T-helper 1 cell (primary cell): Measurements from ENCODE around the gene GLIS1.

ENCODE experiments used
- DNase-seq, 5 donors: peaks; one replicate each; pipeline ENCODE4 v3.0.0-alpha.2; 2012 to 2020

The GLIS1 gene

DNA sequence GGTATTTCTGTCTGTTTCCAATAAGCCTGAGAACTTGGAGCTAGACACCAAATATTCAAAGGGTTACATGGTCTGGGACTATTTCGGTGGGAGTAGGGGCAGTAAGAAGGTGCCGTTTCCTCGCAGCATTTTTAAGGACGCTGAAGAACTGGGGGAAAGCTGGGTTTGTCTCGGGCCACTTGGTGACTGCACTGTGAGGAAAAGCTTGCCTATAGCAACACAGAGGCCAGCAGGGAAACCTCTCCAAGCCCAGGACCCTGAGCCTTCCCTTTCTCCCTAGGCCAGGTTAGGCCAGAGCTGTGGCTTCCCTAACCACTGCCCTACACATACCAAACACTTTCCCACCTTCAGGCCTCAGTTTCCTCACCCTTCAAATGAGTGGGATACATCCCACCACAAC, 3.3 kb downstream of the GLIS1 start:
- DNase-seq: no peak

DNA sequence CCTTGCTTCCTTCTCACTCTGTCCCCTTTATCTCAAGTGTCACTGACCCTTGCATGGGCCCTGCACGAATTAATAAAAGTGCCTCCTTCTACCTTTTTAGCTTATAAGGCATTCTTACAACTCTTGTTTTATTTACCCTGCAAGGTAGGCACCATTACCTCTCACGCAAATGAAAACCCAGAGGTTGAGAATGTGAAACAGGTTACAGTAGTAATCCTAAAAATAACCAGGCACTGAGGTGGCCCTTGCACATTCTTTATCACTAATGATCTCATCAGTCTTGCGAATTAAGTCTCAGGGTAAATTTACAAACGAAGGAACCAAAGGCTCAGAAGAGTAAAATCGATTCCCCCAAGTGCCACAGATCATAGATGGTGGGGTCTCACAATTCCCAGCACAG, 3.7 kb downstream of the GLIS1 start:
- no peak for DNase-seq

DNA sequence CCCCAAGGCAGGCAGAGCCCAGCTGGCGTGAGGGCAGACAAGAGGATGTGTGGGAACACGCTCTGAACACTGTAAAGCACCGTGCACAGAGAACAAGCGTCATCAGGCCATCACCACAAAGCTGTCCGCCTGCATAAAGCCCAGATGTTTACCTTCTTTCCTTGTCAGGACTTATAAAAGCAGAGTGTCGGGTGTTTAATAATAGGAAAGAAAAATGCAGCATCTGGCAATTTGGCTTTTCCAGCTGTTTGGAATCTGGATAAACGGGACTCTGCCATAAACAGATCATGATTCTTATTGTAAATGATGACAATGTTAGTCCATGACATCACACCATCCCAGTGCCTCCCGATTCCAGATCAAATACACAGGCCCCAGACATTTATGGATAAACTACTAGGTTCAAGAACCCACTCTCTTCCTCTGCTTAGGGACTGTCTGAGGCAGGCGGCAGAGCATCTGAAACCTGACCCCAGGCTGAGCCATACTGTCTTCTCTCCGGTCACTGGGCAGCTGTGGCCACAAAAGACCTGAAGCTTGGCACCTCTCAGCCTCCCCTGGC, 4.2 kb downstream of the GLIS1 start:
- DNase-seq: no peak

DNA sequence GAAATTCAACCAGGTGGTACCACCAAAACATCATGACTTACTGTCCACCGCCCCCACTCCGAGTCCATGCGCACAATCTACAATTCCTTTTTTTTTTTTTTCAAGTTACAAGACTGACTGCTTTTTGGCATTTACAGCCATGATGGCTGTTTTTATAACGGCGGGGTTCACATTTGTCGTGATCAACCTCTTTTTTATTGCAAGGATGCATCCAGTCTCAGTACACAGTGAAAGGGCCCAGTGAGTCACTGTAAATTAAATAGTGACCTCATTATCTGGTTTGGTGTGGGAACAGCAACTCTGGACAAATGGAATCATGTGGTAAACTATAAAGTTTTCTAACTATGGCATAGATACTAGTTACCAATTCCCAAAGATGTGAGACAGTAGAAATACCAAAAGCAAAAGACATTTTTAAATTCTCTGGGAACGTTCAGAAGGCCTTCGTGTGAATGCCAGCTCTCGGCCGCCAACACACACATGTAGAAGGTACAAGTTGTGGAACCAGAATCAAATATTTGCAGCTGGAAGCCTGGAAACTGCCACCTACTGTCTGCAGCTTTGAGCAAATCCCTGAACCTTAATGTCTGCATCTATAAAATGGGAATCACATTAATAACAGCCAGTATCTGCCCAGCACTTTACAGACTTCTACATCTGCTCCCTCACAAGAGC, 4.9 kb downstream of the GLIS1 start:
- no peak for DNase-seq

DNA sequence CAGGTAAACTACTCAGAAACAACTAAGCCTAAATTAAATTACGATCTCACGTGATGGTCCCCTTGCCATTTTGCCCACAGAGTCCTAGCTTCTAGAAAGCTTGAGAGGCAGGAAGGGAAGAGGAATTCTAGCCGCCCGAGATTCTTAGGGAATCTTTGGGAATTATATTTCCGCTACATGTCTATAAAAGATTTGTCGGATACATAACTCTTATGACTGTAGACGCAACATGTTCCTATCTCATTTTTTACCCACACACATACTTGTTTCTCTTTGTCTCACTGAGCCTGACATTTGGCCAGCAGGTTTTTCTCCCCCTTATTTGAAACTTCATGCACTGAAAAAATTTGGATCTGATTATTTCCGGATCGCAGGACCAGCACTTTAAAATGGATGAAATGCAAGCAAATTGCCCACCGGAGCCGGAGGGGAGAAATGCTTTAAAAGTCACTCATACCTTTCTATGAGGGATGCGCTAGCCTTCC, 5.5 kb downstream of the GLIS1 start:
- DNase-seq: no peak

DNA sequence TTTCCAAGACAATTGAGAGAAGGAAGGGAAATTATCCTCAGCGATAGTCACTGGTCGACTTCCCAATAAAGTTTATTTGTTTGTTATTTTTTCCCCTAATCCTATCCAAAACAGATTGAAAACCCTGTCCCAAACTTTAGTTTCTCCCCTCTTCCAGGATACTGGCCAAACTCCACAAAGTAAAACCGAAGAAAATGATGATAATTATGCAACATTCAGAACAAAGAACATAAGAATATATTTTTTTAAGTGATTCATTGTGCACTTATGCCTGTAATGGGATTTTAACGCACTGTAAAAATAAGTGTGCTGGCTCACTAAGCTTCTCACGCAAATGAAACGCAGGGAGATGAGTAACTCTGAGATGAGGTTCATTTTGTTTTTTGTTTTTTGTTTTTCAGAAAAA, 6.0 kb downstream of the GLIS1 start:
- DNase-seq: no peak

DNA sequence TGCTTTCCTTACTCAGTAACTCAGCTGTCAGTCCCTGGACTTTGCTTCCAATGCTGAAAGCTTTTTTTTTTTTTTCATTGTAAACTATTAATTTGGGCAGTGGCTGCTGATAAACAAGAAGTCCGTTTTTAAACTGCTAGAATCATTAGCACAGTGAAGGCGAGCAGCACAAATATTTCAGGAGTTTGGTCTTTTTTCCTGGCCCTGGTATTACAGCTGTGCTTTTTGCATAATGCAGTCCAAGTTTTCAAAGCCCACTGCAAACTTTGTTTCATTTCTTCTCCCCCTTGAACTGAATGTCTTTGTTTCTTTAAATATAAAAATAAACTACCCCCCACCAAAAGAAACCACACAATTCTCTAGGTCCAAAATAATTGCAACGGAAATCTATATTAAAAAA, 6.6 kb downstream of the GLIS1 start:
- no peak for DNase-seq

DNA sequence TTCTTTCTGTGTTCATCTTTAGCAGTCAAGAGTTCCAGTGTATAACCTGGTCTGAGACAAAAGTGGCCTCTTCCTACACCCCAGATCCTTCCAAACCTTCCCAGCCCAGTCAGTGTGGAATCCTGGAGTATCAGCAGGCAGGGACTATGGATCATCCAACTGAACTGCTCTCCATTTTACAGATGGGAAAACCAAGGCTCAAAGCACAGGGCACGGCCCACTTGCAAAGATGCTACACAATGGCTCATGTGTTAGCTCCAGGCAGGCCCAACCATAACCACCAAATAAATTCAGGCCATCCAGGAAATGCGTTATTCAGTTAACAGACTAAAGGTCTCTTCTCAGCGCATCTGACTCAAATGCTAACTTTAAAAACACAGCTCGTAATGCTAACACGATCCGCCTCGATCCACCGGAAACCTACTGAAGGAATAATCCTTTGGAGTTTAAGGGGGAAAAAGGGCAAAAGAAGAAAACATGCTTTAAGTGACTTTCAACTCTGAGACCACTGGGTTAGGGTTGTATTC, 7.1 kb downstream of the GLIS1 start:
- no peak for DNase-seq

DNA sequence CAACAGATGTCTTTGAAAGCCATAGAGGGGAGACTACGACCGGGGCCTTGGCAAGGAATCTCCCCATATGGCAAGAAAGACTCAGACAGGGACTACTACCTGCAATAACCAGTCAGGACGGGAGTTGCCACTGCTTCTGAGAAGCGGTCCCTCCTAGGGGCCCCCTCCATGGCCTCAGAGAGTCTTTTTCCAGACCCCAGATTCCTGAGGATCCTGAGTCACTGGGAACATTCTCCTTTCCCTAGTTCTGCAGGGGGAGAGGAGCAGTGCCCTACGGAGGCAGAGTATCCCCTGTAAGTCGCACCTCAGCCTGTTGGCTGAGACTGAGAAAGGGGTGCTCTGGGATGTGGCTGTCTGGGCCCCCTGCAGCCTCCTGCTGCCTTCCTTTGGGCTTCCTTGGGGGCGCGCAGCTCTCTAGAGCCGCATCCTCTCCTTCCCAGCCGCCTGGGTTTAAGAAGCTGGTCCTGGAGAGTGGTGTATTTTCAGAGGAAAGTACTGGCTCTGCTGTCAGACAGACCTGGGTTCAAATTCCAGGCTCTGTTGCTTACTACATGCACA, 7.8 kb downstream of the GLIS1 start:
- no peak for DNase-seq

DNA sequence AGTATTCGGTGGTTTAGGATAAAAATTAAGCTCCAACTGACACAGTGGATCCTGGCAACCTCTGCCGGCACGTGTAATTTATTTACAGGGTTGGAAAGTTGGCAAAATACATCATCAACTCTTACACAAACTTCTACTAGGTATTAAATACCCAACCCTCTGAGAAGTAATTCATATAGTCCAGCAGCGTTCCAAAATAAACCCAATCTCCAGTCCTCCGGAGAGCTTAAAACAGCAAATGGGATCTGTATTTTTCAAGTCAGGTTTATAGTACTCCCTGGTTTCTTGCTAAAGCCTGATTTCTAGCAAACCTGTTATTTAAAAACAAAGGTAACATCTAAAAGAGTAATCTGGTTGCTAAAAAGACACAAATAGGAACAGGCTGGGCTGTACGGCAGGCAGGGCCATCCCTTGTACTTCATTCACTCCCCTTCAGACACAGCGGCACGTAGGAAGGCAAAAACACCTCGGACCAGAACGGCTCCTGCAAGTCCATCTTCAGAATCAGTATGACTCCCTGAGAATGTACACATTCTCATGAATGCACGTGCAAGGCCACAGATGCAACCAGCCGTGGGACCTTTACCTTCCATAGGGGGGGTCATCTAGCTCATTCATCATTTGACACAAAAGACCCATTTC, 8.6 kb downstream of the GLIS1 start:
- no peak for DNase-seq

DNA sequence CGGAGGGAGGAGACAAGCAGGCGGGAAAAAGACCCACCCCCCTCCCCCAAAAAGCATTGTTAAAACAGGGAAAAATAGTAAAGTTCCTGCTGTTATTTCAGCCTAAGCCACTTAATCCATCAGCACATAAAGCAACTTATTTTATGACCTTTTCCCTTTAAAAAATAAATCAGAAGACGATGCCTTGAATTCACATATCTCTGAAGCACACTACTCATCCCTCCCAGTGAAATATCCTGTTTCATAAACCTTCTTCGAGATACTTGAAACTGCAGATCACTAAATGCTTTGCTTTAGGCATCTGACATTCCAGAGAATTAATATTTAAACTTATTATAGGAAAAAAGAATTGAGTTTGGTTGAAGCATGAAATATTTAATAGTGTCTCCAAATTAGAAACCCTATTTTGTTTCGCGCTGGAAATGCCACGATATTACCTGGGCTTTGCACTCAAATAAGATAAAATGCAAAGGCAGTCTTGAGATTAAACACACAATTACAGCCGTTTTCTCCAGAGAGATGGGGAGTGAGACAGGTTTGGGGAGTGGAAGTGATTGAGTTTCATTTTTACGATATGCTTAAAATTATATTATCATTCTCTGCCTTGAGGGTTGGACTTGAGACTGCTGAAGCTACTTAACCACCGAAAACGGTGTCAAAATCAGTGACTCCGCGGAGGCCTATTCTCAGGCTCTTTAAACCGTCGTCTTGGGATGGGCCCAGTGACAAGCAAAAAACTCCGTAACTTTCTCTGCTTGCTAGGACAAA, 9.3 kb downstream of the GLIS1 start:
- no peak for DNase-seq

DNA sequence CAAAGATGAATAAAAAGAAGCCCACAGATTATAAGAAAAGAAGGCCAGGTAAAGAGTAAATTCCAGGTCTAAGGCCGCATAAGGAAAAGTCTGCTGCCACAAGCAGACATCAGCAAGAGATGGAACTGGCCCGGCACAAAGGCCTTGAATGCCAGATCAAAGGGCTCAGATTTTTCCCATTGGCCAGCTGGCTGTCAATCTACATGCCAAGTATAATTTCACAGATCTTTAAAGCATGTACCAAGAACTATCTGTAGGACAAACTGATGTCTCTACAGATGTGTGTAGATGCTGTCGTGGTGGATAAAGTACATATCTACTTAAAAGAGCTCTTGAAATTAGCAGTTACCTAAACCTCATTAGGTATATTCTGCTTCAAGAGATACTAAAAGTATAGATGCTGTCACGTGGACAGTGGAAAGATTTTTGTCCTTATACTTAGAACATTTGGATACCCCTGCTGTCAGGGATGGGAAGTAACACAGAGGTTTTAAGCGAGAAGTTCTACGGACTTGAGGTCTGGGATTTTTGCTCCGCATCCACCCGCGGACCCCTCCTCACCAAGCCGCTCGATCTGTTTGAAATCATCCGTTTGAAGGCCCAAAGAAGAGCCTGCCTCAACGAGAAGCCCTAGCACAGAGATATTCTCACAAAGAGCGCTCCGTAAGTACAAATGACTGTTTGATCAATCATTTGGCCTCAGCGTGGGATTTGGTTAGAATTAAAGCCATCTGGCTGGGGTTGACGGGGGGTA, 10.1 kb downstream of the GLIS1 start:
- DNase-seq: no peak

DNA sequence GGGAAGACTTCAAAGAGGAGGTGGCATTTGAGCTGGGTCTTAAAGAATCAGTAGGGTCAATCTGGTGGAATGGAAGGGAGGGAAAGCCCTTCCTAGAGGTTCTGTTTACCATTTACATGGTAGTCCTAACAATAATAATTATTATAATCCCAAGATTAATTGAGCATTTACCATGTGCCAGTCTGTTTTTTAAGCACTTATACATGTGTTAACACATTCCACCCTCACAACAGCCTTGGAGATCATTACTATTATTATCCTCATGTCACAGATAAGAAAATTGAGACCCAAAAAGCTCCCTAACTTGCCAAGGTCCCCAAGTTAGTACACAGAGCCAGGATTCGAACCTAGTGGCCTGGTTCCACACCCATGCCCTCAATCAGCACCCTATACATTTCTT, 10.8 kb downstream of the GLIS1 start:
- no peak for DNase-seq

DNA sequence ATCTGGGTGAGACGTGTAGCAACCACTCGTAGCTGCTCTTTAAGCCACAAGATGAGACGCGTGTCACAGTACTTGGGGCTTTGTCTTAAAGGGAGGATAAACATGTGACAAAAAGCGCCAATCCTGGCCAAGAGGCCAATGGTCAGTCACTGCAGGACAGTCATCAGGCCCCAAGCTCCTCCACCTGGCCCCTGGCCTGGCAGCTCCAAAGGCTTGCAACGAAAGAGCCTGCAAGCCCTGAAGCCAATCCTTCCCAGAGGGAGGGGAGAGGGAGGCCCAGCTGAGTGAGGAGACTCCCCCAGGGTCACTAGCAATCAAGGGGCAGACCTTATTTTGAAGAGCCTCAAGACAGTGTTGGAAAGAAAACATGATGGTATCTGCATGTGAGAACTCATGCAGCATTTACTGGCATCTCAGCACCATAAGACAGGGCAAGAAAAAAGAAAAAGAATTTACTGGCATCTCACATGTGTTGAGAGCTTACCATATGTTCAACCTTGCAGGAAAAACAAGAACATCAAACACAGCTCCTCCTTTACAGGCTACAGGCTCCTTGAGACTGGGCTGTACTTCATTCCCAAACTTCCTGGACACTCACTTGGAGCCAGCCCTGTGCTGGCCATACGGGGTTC, 11.4 kb downstream of the GLIS1 start:
- no peak for DNase-seq

DNA sequence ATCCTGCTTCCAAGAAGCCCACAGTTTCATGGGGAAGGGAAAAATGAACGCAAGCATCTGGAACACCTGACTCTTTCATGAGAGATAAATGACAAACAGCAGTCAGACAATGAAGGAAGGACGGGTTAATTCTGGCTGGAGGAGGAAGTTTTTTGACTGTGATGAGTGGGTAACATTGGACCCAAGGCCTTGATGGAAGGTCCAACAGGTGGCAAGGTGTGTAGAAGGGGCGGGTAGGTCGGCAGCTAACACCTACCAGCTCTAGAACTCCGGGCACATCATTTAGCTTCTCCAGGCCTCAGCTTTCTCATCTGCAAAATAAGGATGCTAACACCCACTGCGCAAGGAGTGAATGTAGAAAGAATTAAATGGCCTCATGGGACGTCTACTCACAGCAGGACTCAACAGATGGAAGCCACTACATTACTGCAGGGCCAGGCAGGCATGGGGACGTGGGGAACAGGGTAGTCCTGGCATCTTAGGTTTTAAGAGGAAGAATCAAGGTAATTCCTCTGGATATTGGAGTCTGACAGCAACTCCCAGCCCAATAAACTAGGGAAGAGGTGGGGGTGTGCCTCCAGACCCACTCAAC, 12.9 kb downstream of the GLIS1 start:
- no peak for DNase-seq

DNA sequence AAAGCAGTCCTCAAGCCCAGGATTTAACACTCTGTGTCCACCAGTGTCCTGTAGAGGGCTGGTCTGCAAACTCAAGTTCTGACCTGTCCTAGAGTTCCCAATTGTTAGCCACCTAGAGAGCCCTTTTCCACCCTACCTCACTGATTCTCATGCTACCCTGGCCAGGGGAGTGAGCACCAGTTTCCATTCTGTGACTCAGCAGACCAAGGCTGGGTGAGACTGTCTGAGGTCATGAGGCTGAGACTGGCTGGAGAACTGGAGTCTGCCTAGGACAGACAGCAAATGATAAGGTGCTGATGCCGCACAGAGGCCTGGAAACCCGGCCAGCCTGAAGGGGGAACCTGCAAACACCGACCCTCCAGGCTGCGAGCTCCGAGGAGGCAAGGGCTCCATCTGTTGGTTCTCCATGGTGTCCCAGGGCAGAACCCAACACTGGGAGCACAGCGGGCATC, 13.7 kb downstream of the GLIS1 start:
- no peak for DNase-seq

DNA sequence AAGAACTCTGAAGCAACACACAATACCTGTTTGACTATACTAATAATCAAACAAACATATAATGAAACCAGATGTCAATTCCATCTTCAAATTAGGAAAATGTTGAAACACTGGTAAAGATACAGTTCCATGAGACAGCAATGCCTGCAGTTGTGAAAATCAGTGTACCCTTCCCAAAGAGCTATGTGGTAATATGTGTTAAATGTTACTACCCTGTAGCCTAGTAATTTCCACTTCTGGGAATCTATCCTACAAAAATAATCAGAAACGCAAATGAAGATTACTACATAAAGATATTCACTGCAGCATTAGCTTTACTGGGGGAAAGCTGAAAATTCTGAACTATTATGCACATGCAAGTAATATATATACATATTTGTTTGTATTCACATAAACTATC, 16.9 kb downstream of the GLIS1 start:
- DNase-seq: no peak

DNA sequence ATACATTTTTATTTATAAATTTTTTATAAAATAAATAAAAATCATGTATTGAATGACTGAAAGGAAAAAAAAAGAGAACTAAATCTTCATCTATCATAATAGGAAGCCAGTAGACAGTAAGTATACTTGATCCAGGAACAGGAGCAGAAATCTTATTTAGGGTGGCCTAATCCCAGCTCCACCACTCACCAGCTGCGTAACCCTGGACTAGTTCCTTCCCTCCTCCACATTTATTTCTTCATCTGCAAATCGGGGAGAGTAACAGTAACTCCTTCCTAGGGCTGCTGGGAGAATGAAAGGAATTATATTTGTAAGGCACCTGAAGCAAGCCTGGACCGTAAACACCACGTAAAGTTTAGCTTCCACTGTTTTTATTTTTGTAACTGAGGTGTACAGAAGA, 17.9 kb downstream of the GLIS1 start:
- DNase-seq: no peak

DNA sequence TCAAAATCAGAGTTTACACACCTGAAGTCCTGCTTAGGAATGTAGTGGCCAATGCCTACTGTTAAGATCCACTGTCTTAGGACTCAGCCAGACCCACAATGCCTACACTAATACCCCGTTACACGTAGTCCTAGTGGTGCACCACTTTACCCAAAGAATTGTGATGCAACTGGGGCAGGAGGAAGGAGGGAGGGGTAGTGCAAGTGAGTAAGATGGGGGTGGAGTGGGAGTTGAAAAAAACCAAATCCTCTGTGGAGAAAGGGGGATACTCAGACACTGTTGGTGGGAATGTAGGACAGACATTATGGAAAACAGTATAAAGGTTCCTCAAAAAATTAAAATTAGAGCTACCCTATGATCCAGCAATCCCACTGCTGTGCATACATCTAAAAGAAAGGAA, 19.5 kb downstream of the GLIS1 start:
- DNase-seq: no peak

DNA sequence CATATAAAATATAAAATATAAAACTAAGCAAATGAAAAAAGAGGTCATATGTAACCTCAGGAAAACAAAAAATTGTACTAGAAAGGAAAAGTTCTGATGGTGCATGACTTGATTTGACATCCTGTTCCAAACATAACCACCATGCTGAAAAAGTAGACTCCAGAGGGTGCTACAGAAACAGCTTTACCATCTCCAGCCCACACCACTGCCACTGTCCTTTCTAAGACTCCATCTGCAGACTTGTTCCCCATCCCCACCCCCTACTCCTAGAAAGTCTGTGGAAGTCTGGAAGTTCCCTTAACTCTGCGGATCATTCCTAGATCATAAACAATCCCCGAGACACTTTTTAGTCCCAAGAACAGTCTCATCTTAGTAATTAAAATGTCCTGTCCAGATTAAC, 20.5 kb downstream of the GLIS1 start:
- DNase-seq: no peak
